ENCODE results near the gene PNMA6F.

PNMA6F gene

DNA sequence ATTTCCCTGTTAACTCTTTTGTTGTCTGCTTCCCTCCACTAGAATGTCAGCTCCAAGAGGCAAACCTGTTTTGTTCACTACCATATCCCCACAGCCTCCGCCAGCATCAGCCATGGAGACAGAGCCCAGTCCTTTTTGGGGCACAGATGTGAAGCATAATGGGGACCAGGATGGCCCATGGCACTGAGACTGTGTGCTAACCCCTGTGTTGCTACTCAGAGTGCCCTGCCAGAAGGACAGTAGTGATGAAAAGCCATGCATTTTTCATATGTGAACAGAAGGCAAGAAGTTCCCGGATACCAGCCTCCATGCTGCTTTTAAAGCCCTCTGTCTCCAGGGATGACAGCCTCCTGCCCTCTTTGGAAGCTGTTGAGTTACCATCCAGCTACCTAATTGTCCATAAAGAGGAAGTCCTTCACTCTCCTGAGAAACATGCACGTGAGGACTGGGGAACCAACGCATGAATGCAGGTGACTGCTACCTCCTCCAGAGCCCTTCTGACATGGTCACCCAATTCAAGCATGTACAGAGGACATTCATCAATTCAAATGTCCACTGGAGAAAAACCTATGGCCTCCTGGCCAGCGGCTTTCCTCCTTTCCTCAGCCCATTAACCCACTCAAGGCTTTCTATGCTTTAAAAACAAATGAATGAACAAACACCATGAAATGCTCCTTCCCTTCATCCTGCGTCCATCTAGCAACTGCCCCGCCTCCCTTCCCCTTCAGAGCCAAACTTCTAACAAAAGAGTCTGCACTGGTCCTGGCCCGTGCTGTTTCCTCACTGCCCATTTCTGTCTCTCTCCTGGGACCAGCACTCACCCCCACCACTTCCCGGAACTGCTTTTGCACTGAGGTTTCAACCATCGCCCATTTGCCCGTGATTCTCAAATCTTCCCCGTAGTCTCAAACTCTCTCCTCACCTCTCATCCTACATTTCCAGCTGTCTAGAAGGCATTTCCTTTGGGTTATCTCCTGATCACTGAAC is 18.0 kb downstream of the PNMA6F start:
- Histone ChIP-seq H3K27ac (ENCODE audit: low read depth, low read length) (no peak overlapping the region), H4K20me1 (ENCODE audit: low read depth, low read length) (no peaks in the 10 kb centered on the region), H3K36me3 (ENCODE audit: low read length) (no peaks in the 10 kb centered on the region), H3K9ac (ENCODE audit: low read length) (no peak overlapping the region), H3K9me3 (ENCODE audit: insufficient read depth, low read length) (no peaks in the 10 kb centered on the region), H3K4me2 (ENCODE audit: low read depth, low read length, poor library complexity, severe bottlenecking) (no peak overlapping the region), H3K27me3 (ENCODE audit: low read length) (no peaks in the 10 kb centered on the region), H3K4me3 (ENCODE audit: insufficient read depth, low read length, poor library complexity, severe bottlenecking) (no peak overlapping the region), H3F3A (ENCODE audit: insufficient read depth) (no peaks in the 10 kb centered on the region), H2AFZ (ENCODE audit: low read depth, low read length, severe bottlenecking) (no peak overlapping the region), H3K79me2 (ENCODE audit: insufficient read depth, low read length) (no peaks in the 10 kb centered on the region), H3K9me2 (replicated peaks; ENCODE audit: insufficient read depth, low read length) (no peaks in the 10 kb centered on the region)
- TF ChIP-seq EZH2phosphoT487 (conservative IDR thresholded peaks at IDR 0.05; ENCODE audit: low read length) = no peak
- TF ChIP-seq, protein P1, sequence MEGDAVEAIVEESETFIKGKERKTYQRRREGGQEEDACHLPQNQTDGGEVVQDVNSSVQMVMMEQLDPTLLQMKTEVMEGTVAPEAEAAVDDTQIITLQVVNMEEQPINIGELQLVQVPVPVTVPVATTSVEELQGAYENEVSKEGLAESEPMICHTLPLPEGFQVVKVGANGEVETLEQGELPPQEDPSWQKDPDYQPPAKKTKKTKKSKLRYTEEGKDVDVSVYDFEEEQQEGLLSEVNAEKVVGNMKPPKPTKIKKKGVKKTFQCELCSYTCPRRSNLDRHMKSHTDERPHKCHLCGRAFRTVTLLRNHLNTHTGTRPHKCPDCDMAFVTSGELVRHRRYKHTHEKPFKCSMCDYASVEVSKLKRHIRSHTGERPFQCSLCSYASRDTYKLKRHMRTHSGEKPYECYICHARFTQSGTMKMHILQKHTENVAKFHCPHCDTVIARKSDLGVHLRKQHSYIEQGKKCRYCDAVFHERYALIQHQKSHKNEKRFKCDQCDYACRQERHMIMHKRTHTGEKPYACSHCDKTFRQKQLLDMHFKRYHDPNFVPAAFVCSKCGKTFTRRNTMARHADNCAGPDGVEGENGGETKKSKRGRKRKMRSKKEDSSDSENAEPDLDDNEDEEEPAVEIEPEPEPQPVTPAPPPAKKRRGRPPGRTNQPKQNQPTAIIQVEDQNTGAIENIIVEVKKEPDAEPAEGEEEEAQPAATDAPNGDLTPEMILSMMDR (IDR thresholded peaks at IDR 0.05; ENCODE audit: insufficient read depth, low read length, poor library complexity, severe bottlenecking) = no peak

DNA sequence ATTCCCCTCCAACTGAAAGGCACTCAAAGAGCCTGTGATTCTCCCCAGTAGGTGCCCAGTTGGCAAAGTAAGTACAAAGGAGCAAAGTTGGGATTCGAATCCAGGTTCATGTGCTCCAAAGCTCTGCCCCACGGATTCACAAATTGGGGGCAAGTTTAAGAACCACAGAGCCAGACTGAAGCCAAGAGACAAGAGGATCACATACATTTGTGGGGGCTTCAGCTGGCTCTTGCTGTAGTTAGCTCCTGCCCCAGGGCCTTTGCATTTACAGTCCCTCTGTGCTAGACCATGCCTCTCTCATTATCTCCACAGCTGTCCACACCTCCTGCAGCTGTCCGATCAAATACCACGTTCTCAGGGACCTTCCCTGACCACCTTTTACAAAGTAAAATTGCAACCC is 18.8 kb downstream of the PNMA6F start:
- no peak overlapping the region for H2AFZ ChIP-seq (ENCODE audit: low read depth, low read length, severe bottlenecking)
- no peak overlapping the region for H3K4me3 ChIP-seq (ENCODE audit: insufficient read depth, low read length, poor library complexity, severe bottlenecking)
- H4K20me1 ChIP-seq (ENCODE audit: low read depth, low read length) = no peaks in the 10 kb centered on the region
- no peak for TF ChIP-seq EZH2phosphoT487 (conservative IDR thresholded peaks at IDR 0.05; ENCODE audit: low read length)
- TF ChIP-seq, protein P1 (IDR thresholded peaks at IDR 0.05; ENCODE audit: insufficient read depth, low read length, poor library complexity, severe bottlenecking) = no peak
- no peaks in the 10 kb centered on the region for H3K9me2 ChIP-seq (replicated peaks; ENCODE audit: insufficient read depth, low read length)
- H3F3A ChIP-seq (ENCODE audit: insufficient read depth) = no peaks in the 10 kb centered on the region
- no peak overlapping the region for H3K4me2 ChIP-seq (ENCODE audit: low read depth, low read length, poor library complexity, severe bottlenecking)
- H3K79me2 ChIP-seq (ENCODE audit: insufficient read depth, low read length) = no peaks in the 10 kb centered on the region
- H3K9me3 ChIP-seq (ENCODE audit: insufficient read depth, low read length) = no peaks in the 10 kb centered on the region
- no peak overlapping the region for H3K27ac ChIP-seq (ENCODE audit: low read depth, low read length)
- H3K36me3 ChIP-seq (ENCODE audit: low read length) = no peaks in the 10 kb centered on the region
- no peaks in the 10 kb centered on the region for H3K27me3 ChIP-seq (ENCODE audit: low read length)
- no peak overlapping the region for H3K9ac ChIP-seq (ENCODE audit: low read length)

DNA sequence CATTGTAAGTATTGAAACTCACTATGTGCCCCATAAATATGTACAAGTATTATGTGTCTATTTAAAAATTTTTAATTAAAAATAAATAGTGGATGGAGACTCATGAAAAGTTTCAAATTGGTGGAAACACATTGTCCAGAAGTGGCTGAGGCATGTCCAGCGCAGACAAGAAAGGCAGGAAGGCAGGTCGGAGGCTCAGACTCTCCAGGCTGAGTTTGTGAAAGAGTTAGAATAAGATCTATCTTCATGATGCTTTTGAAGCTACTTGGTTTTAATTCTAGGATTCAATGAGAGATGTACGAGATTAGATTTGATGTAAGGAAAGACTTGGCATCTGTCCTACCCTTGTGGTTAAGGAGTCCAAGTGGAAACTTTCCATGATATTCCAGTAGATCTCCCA is 19.8 kb downstream of the PNMA6F start:
- TF ChIP-seq EZH2phosphoT487 (conservative IDR thresholded peaks at IDR 0.05; ENCODE audit: low read length) = no peak
- TF ChIP-seq, protein P1 (IDR thresholded peaks at IDR 0.05; ENCODE audit: insufficient read depth, low read length, poor library complexity, severe bottlenecking) = no peak
- H3K79me2 ChIP-seq (ENCODE audit: insufficient read depth, low read length) = no peaks in the 10 kb centered on the region
- H3K4me2 ChIP-seq (ENCODE audit: low read depth, low read length, poor library complexity, severe bottlenecking) = no peak overlapping the region
- no peaks in the 10 kb centered on the region for H3F3A ChIP-seq (ENCODE audit: insufficient read depth)
- H3K27ac ChIP-seq (ENCODE audit: low read depth, low read length) = no peak overlapping the region
- H3K4me3 ChIP-seq (ENCODE audit: insufficient read depth, low read length, poor library complexity, severe bottlenecking) = no peak overlapping the region
- H3K36me3 ChIP-seq (ENCODE audit: low read length) = no peaks in the 10 kb centered on the region
- no peaks in the 10 kb centered on the region for H4K20me1 ChIP-seq (ENCODE audit: low read depth, low read length)
- no peaks in the 10 kb centered on the region for H3K9me3 ChIP-seq (ENCODE audit: insufficient read depth, low read length)
- no peak overlapping the region for H2AFZ ChIP-seq (ENCODE audit: low read depth, low read length, severe bottlenecking)
- H3K27me3 ChIP-seq (ENCODE audit: low read length) = no peaks in the 10 kb centered on the region
- no peak overlapping the region for H3K9ac ChIP-seq (ENCODE audit: low read length)
- H3K9me2 ChIP-seq (replicated peaks; ENCODE audit: insufficient read depth, low read length) = no peaks in the 10 kb centered on the region
